T-helper 2 cell treated with Interferon-gamma antibody and Interleukin-4, amounts not matched to agents 100 ng/mL and 5 ng/mL, for 36 hours (primary cell): ENCODE data around the gene COPZ2. TPM values are rescaled to one million over a fixed set of nuclear protein-coding genes. Genes with fewer than 3 reads are reported as not detected.
"Not testable (repeated sequence)": the region's sequence is repeated elsewhere in the genome, so short reads cannot be mapped to it uniquely, and the experiment has no call there.

Experiments
- intact Hi-C: fragments of 100-400 bp; cut with micrococcal nuclease; formaldehyde crosslinking; loops from one replicate; pipeline ENCODE4 v1.15.1; 2023
- total RNA-seq: library from RNA; stranded (reverse); gene quantifications from 2 replicates; pipeline ENCODE4 v1.2.3, GENCODE V29; 2022

Gene COPZ2
- 3.9 and 4.0 TPM in 2 replicates for total RNA-seq

- intact Hi-C loops: loop anchor here (1.0 kb wide), 2 partner anchors 11 to 37 kb away; partner anchors contain the start of gene NFE2L1
These were observed at the start of gene COPZ2 for GRCh38 chr17:48037036-48037837. Gene COPZ2 (minus strand): TSS chr17:48037797. CDS start chr17:48037777, 20 bp downstream.

- intact Hi-C loops: loop anchor here (5.0 kb wide), 1 partner anchor 532 kb away; the partner anchor contains the start of gene HOXB8
These were observed 47.3 kb upstream of the COPZ2 start for GRCh38 chr17:48084932-48085331.

GRCh38 chr17:48081858-48082257 is 44.3 kb upstream of the COPZ2 start:
- intact Hi-C loops: loop anchor here (5.0 kb wide), 1 partner anchor 535 kb away; the partner anchor contains the start of gene HOXB8

GRCh38 chr17:48077152-48077551 is 39.6 kb upstream of the COPZ2 start:
- intact Hi-C loops: not testable (repeated sequence)

- intact Hi-C loops: loop anchor here (1.0 kb wide), 2 partner anchors 37 to 49 kb away; partner anchors contain the start of gene COPZ2
These were observed 36.9 kb upstream of the COPZ2 start for GRCh38 chr17:48074322-48075081.

GRCh38 chr17:48073566-48074094 is 36.0 kb upstream of the COPZ2 start:
- intact Hi-C loops: loop anchor here (1.0 kb wide), 2 partner anchors 36 to 48 kb away; partner anchors contain the start of gene COPZ2

GRCh38 chr17:48072811-48073210 is 35.2 kb upstream of the COPZ2 start:
- intact Hi-C loops: not testable (repeated sequence)

- intact Hi-C loops: no loop called here
These were observed 34.1 kb upstream of the COPZ2 start for GRCh38 chr17:48071654-48072053.

GRCh38 chr17:48070195-48070594 is 32.6 kb upstream of the COPZ2 start:
- intact Hi-C loops: no loop called here

- intact Hi-C loops: no loop called here
These were observed 30.9 kb upstream of the COPZ2 start for GRCh38 chr17:48068491-48068961.

- intact Hi-C loops: not testable (repeated sequence)
These were observed 30.2 kb upstream of the COPZ2 start for GRCh38 chr17:48067808-48068207.

- intact Hi-C loops: no loop called here
These were observed 29.6 kb upstream of the COPZ2 start for GRCh38 chr17:48067245-48067644.

- intact Hi-C loops: no loop called here
These were observed 29.1 kb upstream of the COPZ2 start for GRCh38 chr17:48066656-48067055.

- intact Hi-C loops: no loop called here
These were observed 28.6 kb upstream of the COPZ2 start for GRCh38 chr17:48066192-48066591.

- intact Hi-C loops: no loop called here
These were observed 27.0 kb upstream of the COPZ2 start for GRCh38 chr17:48064638-48065037.

GRCh38 chr17:48062273-48062672 is 24.7 kb upstream of the COPZ2 start:
- intact Hi-C loops: no loop called here

- intact Hi-C loops: no loop called here
These were observed 22.7 kb upstream of the COPZ2 start for GRCh38 chr17:48060249-48060648.

- intact Hi-C loops: no loop called here
These were observed 21.6 kb upstream of the COPZ2 start for GRCh38 chr17:48059125-48059668.

- intact Hi-C loops: no loop called here
These were observed 21.0 kb upstream of the COPZ2 start for GRCh38 chr17:48058393-48059124.

GRCh38 chr17:48057626-48058025 is 20.0 kb upstream of the COPZ2 start:
- intact Hi-C loops: no loop called here

GRCh38 chr17:48056879-48057278 is 19.3 kb upstream of the COPZ2 start:
- intact Hi-C loops: no loop called here
